PC-9 (cell line): ENCODE measurements around the gene NUMB. TPM values are rescaled to one million over a fixed set of nuclear protein-coding genes. Genes with fewer than 3 reads are reported as not detected.

ENCODE experiments used
- BruUV-seq: library from RNA; stranded (reverse); fragments of 400-500 nt; replicated peaks from 2 replicates; lab custom pipeline; 2021; lab: Mats Ljungman, UMichigan
- CTCF ChIA-PET: fragments of 300-600 bp; sonication (Branson Sonifier 250); formaldehyde crosslinking; loops from one replicate; lab custom pipeline; 2022; ENCODE audit warnings: antibody characterized with exemption; lab: Charles Lee
- POLR2A ChIA-PET: fragments of 300-600 bp; sonication (Branson Sonifier 250); formaldehyde crosslinking; loops from one replicate; lab custom pipeline; 2022; ENCODE audit warnings: antibody characterized with exemption; ENCODE audit not compliant: unreplicated experiment; lab: Charles Lee
- DNase-seq, 2 experiments: peaks; one replicate each; pipeline versions ENCODE4 v3.0.0 to v3.0.0-alpha.2; 2015 to 2022; ENCODE audit warnings: mixed read lengths in 1 of 2
- H2AFZ ChIP-seq: fragments of 200-600 bp; sonication (generic); 2 replicates; pipeline ENCODE4 v1.8.1; 2017; ENCODE audit warnings: antibody characterized with exemption
- H3F3A ChIP-seq: fragments of 200-600 bp; sonication (generic); 2 replicates; pipeline ENCODE4 v1.8.1; 2017; ENCODE audit warnings: antibody characterized with exemption, mild to moderate bottlenecking, low read depth; ENCODE audit not compliant: insufficient read depth
- H3K27ac ChIP-seq: fragments of 200-600 bp; sonication (generic); 2 replicates; pipeline ENCODE4 v1.6.1; 2016; ENCODE audit warnings: mixed run types
- H3K27me3 ChIP-seq: fragments of 200-600 bp; sonication (generic); 2 replicates; pipeline ENCODE4 v1.6.1; 2016; ENCODE audit warnings: low read depth, mixed run types; ENCODE audit not compliant: insufficient read depth
- H3K36me3 ChIP-seq: fragments of 200-600 bp; sonication (generic); 2 replicates; pipeline ENCODE4 v1.6.1; 2016; ENCODE audit warnings: low read depth, mixed run types
- H3K4me1 ChIP-seq: fragments of 200-600 bp; sonication (generic); replicated peaks from 2 replicates; pipeline ENCODE4 v1.6.1; 2016; ENCODE audit warnings: mixed run types; ENCODE audit not compliant: insufficient read depth
- H3K4me2 ChIP-seq: fragments of 200-600 bp; sonication (generic); 2 replicates; pipeline ENCODE4 v1.6.1; 2017; ENCODE audit warnings: mixed run types
- H3K4me3 ChIP-seq: fragments of 200-600 bp; sonication (generic); 2 replicates; pipeline ENCODE4 v1.6.1; 2016; ENCODE audit warnings: mixed run types
- H3K79me2 ChIP-seq: fragments of 200-600 bp; sonication (generic); 2 replicates; pipeline ENCODE4 v1.6.1; 2017; ENCODE audit warnings: low read depth, mixed run types
- H3K9me2 ChIP-seq: fragments of 200-600 bp; sonication (generic); 2 replicates; pipeline ENCODE4 v1.8.1; 2017; ENCODE audit warnings: mild to moderate bottlenecking; ENCODE audit not compliant: insufficient read depth
- H3K9me3 ChIP-seq: fragments of 200-600 bp; sonication (generic); 2 replicates; pipeline ENCODE4 v1.8.1; 2016; ENCODE audit warnings: low read depth; ENCODE audit not compliant: insufficient read depth
- H4K20me1 ChIP-seq: fragments of 200-600 bp; sonication (generic); 2 replicates; pipeline ENCODE4 v1.8.1; 2017; ENCODE audit not compliant: insufficient read depth
- EZH2 ChIP-seq: fragments of 200-600 bp; sonication (generic); IDR thresholded peaks from 2 replicates; pipeline ENCODE4 v1.8.0; 2017; ENCODE audit warnings: antibody characterized with exemption, low read depth
- intact Hi-C: fragments of 100-400 bp; cut with micrococcal nuclease; formaldehyde crosslinking; loops from one replicate; pipeline ENCODE4 v1.10.0; 2022; ENCODE audit not compliant: unreplicated experiment
- total RNA-seq: library from RNA; stranded (reverse); gene quantifications from 2 replicates; pipeline ENCODE4 v1.2.3, GENCODE V29; 2021
- TF ChIP-seq, protein P1 (sequence below): fragments of 200-600 bp; sonication (generic); conservative IDR thresholded peaks from 2 replicates; pipeline ENCODE4 v1.6.1; 2017; ENCODE audit warnings: mixed run types, antibody characterized with exemption, mild to moderate bottlenecking, moderate library complexity

Gene NUMB
- total RNA-seq, 1 experiment from 2014 or later, result 64.5 TPM

DNA sequence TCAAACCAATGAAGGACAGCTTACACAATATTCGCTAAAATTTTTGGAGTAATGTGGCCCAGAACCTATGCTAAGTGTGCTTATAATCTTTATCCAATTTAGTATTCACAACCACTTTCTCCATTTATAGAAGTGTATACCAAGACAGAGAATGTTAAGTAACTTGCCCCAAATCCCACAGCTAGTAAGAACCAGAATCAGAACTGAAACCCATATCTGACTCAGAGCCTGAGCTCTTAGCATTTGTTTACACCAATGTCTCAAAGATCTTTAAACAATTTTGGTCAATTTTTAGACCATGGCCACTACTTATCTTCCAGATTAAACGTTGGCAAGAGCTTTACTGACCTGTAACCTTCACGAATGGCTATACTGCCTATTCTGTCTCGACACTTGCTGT lies 168.1 kb downstream of the NUMB start:
- DNase-seq, result no peak

GRCh38 chr14:73289729-73290128 lies 168.6 kb downstream of the NUMB start:
- Histone ChIP-seq H3K4me2 (no peak overlapping the region), H3K9me2 (no peaks in the 10 kb centered on the region), H3K36me3 (no peaks in the 10 kb centered on the region), H3K79me2 (no peaks in the 10 kb centered on the region), H3F3A (no peaks in the 10 kb centered on the region), H3K9me3 (no peaks in the 10 kb centered on the region), H3K27me3 (no peaks in the 10 kb centered on the region), H3K4me3 (no peak overlapping the region), H4K20me1 (no peaks in the 10 kb centered on the region), H3K4me1 (no peaks in the 10 kb centered on the region), H3K27ac (no peak overlapping the region), H2AFZ (no peak overlapping the region)
- POLR2A ChIA-PET, result no interaction called here
- intact Hi-C loops, result loop anchor here (10.0 kb wide), 1 partner anchor 115 kb away; no protein-coding TSS in a partner anchor
- no TSS peak for BruUV-seq
- CTCF ChIA-PET, result no interaction called here
- TF ChIP-seq EZH2, result no peak
- TF ChIP-seq, protein P1, sequence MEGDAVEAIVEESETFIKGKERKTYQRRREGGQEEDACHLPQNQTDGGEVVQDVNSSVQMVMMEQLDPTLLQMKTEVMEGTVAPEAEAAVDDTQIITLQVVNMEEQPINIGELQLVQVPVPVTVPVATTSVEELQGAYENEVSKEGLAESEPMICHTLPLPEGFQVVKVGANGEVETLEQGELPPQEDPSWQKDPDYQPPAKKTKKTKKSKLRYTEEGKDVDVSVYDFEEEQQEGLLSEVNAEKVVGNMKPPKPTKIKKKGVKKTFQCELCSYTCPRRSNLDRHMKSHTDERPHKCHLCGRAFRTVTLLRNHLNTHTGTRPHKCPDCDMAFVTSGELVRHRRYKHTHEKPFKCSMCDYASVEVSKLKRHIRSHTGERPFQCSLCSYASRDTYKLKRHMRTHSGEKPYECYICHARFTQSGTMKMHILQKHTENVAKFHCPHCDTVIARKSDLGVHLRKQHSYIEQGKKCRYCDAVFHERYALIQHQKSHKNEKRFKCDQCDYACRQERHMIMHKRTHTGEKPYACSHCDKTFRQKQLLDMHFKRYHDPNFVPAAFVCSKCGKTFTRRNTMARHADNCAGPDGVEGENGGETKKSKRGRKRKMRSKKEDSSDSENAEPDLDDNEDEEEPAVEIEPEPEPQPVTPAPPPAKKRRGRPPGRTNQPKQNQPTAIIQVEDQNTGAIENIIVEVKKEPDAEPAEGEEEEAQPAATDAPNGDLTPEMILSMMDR, result no peak
- DNase-seq, result no peak

More for the DNA sequence above, 168.1 kb downstream of the NUMB start:
- intact Hi-C loops, result no loop called here
- no TSS peak for BruUV-seq
- ChIA-PET POLR2A (no interaction called here), CTCF (no interaction called here)
- TF ChIP-seq, protein P1, result no peak
- TF ChIP-seq EZH2, result no peak
- Histone ChIP-seq H3K36me3 (no peaks in the 10 kb centered on the region), H2AFZ (no peak overlapping the region), H3K9me2 (no peaks in the 10 kb centered on the region), H3K27me3 (no peaks in the 10 kb centered on the region), H3K4me2 (no peak overlapping the region), H3K4me1 (no peaks in the 10 kb centered on the region), H3K4me3 (no peak overlapping the region), H4K20me1 (no peaks in the 10 kb centered on the region), H3K79me2 (no peaks in the 10 kb centered on the region), H3K27ac (no peak overlapping the region), H3F3A (no peaks in the 10 kb centered on the region), H3K9me3 (no peaks in the 10 kb centered on the region)

DNA sequence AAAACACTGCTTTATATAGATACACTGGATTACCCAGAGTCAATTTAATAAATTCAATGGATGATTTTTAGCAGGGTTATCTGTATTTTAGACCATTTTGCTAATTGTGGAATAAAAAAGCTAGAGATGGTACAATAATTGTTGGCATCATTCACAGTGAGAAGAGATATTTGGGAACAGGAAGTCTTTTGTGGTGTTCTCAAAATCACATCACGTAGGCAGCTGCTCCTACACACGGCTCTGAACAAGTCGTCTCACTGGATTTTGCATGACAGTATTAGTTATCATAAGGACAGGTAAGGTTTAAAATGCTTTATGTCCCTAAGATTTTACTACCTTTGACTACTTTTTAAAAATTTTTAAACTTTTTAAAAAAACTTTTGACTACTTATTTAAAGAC lies 169.0 kb downstream of the NUMB start:
- H4K20me1 ChIP-seq, result no peaks in the 10 kb centered on the region
- ChIA-PET CTCF (no interaction called here), POLR2A (no interaction called here)
- H3K79me2 ChIP-seq, result no peaks in the 10 kb centered on the region
- DNase-seq, result no peak
- H3K4me1 ChIP-seq, result no peaks in the 10 kb centered on the region
- no peak overlapping the region for H3K27ac ChIP-seq
- no peaks in the 10 kb centered on the region for H3K27me3 ChIP-seq
- no peaks in the 10 kb centered on the region for H3K9me3 ChIP-seq
- no peaks in the 10 kb centered on the region for H3F3A ChIP-seq
- TF ChIP-seq, protein P1, result no peak
- TF ChIP-seq EZH2, result no peak
- no peaks in the 10 kb centered on the region for H3K36me3 ChIP-seq
- H3K4me2 ChIP-seq, result no peak overlapping the region
- H3K4me3 ChIP-seq, result no peak overlapping the region
- no peaks in the 10 kb centered on the region for H3K9me2 ChIP-seq
- H2AFZ ChIP-seq, result no peak overlapping the region
- intact Hi-C loops, result loop anchor here (10.0 kb wide), 1 partner anchor 115 kb away; no protein-coding TSS in a partner anchor
- no TSS peak for BruUV-seq
